Measurements from ENCODE around the gene FGF4.

The FGF4 gene

DNA sequence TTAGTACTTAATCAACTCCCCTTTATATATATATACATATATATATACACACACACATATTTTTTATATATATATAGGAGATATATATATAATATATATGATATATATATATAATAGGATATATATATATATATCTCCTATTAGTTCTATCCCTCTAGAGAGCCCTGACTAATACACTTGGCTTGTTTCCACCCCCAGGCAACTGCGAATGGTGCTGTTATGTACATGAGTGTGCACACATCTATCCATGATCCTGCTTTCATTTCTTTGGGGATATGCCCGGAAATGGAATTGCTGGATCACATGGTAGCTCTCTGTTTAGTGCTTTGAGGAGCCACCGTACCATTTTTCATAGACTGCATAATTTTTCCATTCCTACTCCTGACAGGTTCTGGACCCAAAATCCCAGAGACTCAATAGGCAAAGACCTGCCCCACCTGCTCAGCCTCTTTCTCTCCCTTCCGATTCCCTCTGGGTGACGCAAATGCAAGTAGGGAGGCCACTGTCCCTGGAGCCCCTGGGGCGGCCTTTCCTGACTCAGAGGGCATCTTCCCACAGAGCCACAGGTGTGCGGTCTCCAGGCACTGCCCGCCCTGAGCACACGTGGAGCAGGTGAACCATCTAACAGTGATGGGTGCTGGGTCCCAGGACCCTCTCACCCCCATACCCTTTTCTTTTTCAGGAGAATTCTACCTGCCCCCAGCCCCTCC, 32.1 kb upstream of the FGF4 start:
- TF ChIP-seq, protein P1, sequence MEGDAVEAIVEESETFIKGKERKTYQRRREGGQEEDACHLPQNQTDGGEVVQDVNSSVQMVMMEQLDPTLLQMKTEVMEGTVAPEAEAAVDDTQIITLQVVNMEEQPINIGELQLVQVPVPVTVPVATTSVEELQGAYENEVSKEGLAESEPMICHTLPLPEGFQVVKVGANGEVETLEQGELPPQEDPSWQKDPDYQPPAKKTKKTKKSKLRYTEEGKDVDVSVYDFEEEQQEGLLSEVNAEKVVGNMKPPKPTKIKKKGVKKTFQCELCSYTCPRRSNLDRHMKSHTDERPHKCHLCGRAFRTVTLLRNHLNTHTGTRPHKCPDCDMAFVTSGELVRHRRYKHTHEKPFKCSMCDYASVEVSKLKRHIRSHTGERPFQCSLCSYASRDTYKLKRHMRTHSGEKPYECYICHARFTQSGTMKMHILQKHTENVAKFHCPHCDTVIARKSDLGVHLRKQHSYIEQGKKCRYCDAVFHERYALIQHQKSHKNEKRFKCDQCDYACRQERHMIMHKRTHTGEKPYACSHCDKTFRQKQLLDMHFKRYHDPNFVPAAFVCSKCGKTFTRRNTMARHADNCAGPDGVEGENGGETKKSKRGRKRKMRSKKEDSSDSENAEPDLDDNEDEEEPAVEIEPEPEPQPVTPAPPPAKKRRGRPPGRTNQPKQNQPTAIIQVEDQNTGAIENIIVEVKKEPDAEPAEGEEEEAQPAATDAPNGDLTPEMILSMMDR (IDR thresholded peaks at IDR 0.05; ENCODE audit: low read depth, low read length), result no peak
- H3K4me3 ChIP-seq (ENCODE audit: low read depth, low read length), result no peak overlapping the region

DNA sequence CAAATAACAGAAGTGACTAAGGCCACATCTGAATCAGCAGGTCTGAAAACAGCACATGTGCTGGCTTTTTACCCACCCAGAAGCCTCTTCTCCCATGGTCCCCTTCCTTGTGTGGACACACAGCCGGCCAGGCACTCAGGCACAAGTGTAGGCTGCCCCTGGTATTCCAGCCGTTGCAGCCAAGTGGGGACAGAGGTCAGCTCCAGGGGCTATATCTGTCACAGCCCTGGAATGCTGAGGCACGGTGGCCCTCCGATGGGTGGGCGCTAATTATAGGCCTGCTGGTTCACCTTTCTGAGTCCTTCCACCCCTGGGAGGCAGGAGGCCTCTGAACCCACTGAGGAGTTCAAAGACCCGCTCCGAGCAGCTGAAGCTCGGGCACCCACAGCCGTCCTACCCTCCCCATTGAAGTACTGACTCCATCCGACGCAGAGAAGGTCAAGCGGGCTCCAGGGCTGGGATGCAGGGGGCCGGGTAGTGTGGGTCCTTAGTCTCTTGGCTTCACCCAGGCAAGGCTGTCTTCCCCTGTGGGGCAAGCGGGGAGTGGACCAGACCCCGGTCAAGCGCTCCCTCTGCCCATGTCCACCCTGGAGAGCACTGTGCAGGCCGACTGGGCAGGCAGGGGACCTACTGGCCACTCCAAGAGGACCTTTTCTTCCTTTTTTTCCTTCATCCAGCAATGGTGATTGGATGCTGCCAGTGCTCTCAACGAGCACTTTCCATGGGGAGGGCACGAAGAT, 29.8 kb upstream of the FGF4 start:
- no peak overlapping the region for H3K4me3 ChIP-seq (ENCODE audit: low read depth, low read length)
- TF ChIP-seq, protein P1 (IDR thresholded peaks at IDR 0.05; ENCODE audit: low read depth, low read length), result no peak

DNA sequence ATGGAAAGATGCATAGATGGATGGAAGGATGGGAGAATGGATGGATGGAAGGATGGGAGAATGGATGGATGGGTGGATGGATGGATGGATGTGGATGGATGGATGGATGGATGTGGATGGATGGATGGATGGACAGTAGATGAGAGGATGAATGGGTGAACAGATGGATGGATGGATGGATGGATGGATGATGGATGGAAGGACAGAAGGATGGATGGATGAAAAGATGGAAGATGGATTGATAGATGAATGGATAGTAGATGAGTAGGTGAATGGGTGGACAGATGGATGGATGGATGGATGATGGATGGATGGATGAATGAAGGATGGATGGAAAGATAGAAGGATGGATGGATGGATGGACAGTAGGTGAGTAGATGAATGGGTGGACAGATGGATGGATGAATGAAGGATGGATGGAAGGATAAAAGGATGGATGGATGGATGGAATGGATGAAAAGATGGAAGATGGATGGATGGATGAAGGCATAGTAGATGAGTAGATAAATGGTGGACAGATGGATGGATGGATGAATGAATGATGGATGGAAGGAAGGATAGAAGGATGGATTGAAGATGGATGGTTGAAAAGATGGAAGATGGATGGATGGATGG, 28.6 kb upstream of the FGF4 start:
- TF ChIP-seq, protein P1 (IDR thresholded peaks at IDR 0.05; ENCODE audit: low read depth, low read length), result no peak

DNA sequence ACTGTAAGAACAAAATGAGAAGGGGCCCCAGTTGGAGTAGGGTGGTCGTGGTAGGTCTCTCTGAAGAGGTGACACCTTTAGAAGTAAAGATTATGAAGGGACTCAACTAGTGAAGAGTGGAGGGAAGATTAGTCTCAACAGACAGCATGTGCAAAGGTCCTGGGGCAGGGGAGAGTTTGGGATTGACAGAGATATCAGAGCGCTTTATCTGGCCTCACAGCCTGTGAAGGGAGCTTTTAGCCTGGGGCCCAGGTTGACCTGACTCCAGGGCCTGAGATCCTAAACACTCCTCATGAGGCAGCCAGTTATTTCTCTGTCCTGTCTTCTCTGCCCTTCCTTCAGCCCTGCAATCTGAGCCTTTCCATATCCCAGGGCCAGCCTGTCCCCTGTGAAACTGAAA, 27.9 kb upstream of the FGF4 start:
- TF ChIP-seq, protein P1 (IDR thresholded peaks at IDR 0.05; ENCODE audit: low read depth, low read length), result no peak
- H3K4me3 ChIP-seq (ENCODE audit: low read depth, low read length), result no peak overlapping the region

More for the DNA sequence above, 28.6 kb upstream of the FGF4 start:
- no peak overlapping the region for H3K4me3 ChIP-seq (ENCODE audit: low read depth, low read length)

DNA sequence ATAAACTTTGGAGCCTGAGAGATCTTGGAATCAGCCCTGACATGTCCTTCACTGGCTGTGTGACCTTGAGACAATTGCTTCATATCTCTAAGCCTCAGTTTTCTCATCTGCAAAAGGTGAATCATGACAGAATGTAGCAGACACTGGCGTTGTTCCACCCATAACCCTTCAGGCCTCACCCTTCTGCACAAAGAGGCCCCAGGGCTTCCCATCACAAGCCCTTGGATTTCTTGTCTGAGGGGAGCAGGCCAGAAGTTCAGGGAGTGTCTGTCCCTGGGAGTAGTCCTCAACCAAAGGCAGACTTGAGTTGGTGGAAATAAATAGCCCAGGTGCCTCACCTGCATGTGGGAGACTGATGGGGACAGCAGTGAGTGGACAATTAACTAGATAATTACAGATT, 27.4 kb upstream of the FGF4 start:
- no peak overlapping the region for H3K4me3 ChIP-seq (ENCODE audit: low read depth, low read length)
- TF ChIP-seq, protein P1 (IDR thresholded peaks at IDR 0.05; ENCODE audit: low read depth, low read length), result no peak

DNA sequence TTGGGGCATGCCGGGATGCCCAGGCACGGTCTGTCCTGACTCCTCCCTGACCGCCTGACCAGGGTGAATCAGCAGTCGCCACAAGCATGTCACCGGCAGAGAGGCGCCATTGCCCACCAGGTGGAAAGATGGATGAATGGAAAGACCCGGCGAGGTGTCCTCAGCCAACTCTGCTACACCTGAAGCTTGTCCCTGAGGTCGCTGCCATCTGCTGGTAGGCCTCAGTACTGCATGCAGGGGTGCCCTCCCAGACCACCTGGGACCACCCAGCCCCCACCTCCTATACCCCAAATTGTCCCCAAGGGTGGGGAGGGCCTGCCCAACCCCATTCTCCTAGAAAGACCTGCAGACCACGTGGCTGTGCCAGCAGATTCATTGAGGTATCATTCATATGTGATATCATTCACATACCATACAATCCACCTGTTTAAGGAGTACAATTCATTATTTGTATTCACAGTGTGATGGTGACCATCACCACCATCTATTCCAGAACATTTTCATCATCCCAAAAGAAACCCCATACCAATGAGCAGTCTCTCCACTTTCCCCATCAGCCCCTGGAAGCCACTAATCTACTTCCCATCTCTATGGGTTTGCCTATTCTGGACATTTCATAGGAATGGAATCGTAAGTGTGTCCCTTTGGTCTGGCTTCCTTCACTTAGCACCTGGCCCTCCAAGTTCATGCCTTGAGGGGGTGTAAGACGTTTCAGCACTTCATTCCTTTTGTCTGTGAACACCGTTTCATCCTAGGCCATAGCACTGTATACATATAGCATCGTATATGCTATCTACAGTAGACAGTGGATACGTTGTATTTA, 26.6 kb upstream of the FGF4 start:
- TF ChIP-seq, protein P1 (IDR thresholded peaks at IDR 0.05; ENCODE audit: low read depth, low read length), result peak; percentile 98
- H3K4me3 ChIP-seq (ENCODE audit: low read depth, low read length), result no peak overlapping the region

All from WI38 (cell line).